SU-DHL-6 (cell line): Measurements from ENCODE around the gene MMP10.

Experiments used
- EZH2phosphoT487 ChIP-seq: fragments of 200-600 bp; sonication (generic), shearing (Covaris generic); conservative IDR thresholded peaks from 2 replicates; pipeline ENCODE4 v1.6.1; 2018; ENCODE audit warnings: mild to moderate bottlenecking, antibody characterized with exemption, low read length, moderate library complexity, mixed read lengths
- TF ChIP-seq, protein P1 (sequence below): fragments of 200-600 bp; sonication (generic); IDR thresholded peaks from one replicate; pipeline ENCODE4 v1.5.1; 2017; ENCODE audit warnings: antibody characterized with exemption, mild to moderate bottlenecking, low read length, moderate library complexity; ENCODE audit not compliant: insufficient read depth, poor library complexity, severe bottlenecking

GRCh38 chr11:102734650-102735049, 45.8 kb downstream of the MMP10 start:
- TF ChIP-seq, protein P1, sequence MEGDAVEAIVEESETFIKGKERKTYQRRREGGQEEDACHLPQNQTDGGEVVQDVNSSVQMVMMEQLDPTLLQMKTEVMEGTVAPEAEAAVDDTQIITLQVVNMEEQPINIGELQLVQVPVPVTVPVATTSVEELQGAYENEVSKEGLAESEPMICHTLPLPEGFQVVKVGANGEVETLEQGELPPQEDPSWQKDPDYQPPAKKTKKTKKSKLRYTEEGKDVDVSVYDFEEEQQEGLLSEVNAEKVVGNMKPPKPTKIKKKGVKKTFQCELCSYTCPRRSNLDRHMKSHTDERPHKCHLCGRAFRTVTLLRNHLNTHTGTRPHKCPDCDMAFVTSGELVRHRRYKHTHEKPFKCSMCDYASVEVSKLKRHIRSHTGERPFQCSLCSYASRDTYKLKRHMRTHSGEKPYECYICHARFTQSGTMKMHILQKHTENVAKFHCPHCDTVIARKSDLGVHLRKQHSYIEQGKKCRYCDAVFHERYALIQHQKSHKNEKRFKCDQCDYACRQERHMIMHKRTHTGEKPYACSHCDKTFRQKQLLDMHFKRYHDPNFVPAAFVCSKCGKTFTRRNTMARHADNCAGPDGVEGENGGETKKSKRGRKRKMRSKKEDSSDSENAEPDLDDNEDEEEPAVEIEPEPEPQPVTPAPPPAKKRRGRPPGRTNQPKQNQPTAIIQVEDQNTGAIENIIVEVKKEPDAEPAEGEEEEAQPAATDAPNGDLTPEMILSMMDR = no peak
- TF ChIP-seq EZH2phosphoT487 = no peak
